Naive thymus-derived CD4-positive, alpha-beta T cell (primary cell): Measurements from ENCODE around the gene GBP4. TPM values are rescaled to one million over a fixed set of nuclear protein-coding genes. Genes with fewer than 3 reads are reported as not detected.

Experiments
- ATAC-seq: fragments of 150-1000 bp; cut with Tn5 transposase; 2 replicates; pipeline ENCODE4 v1.10.0; 2021; ENCODE audit warnings: mild to moderate bottlenecking, moderate library complexity
- CTCF ChIA-PET: fragments of 350-600 bp; sonication (Branson Sonifier 250); formaldehyde crosslinking; loops from one replicate; lab custom pipeline; 2021; ENCODE audit warnings: antibody characterized with exemption; lab: Charles Lee
- POLR2A ChIA-PET: fragments of 350-600 bp; sonication (Branson Sonifier 250); formaldehyde crosslinking; loops from one replicate; lab custom pipeline; 2021; ENCODE audit warnings: antibody characterized with exemption, inconsistent platforms; lab: Charles Lee
- DNase-seq, 9 donors: peaks; one replicate each; pipeline versions ENCODE4 v3.0.0 to v3.0.0-alpha.2; 2020 to 2022; ENCODE audit warnings: mixed read lengths in 1 of 9
- H3K27ac ChIP-seq: one replicate; pipeline ENCODE4 v1.7.0; 2013; ENCODE audit warnings: mild to moderate bottlenecking, low read depth, low read length, moderate library complexity
- H3K27me3 ChIP-seq, 2 donors: one replicate each; pipeline ENCODE4 v1.7.0; 2013; ENCODE audit warnings: low read length in 2 of 2, mild to moderate bottlenecking in 2 of 2, moderate library complexity in 2 of 2; ENCODE audit not compliant: control insufficient read depth in 2 of 2, insufficient read depth in 2 of 2
- H3K36me3 ChIP-seq, 3 experiments: 1 replicate in 2 of 3; 2 replicates in 1 of 3; pipeline ENCODE4 v1.7.0; 2013; ENCODE audit warnings: low read length in 3 of 3, mild to moderate bottlenecking in 3 of 3, moderate library complexity in 1 of 3; ENCODE audit not compliant: insufficient read depth in 3 of 3, control insufficient read depth in 2 of 3
- H3K4me1 ChIP-seq, 2 donors: one replicate each; pipeline ENCODE4 v1.7.0; 2013; ENCODE audit warnings: low read length in 2 of 2, mild to moderate bottlenecking in 2 of 2, moderate library complexity in 1 of 2; ENCODE audit not compliant: control insufficient read depth in 2 of 2, insufficient read depth in 2 of 2
- H3K4me3 ChIP-seq: 2 replicates; pipeline ENCODE4 v1.7.0; 2013; ENCODE audit warnings: mild to moderate bottlenecking, low read length
- H3K9me3 ChIP-seq, 3 experiments: 1 replicate in 2 of 3; 2 replicates in 1 of 3; pipeline ENCODE4 v1.7.0; 2013; ENCODE audit warnings: low read length in 3 of 3; ENCODE audit not compliant: control insufficient read depth in 2 of 3
- H3K27ac Mint-ChIP-seq, 9 donors: one replicate each; pipeline ENCODE4 v1.8.0; 2020 to 2022; ENCODE audit warnings: mixed read lengths in 9 of 9, mild to moderate bottlenecking in 8 of 9, moderate library complexity in 5 of 9, inconsistent platforms in 2 of 9
- H3K27me3 Mint-ChIP-seq, 5 donors: one replicate each; pipeline ENCODE4 v1.8.0; 2021 to 2022; ENCODE audit warnings: mixed read lengths in 5 of 5, mild to moderate bottlenecking in 1 of 5
- H3K36me3 Mint-ChIP-seq, 5 donors: one replicate each; pipeline ENCODE4 v1.8.0; 2020 to 2022; ENCODE audit warnings: mixed read lengths in 5 of 5, mild to moderate bottlenecking in 3 of 5, inconsistent platforms in 1 of 5
- H3K4me1 Mint-ChIP-seq, 7 donors: one replicate each; pipeline ENCODE4 v1.8.0; 2020 to 2022; ENCODE audit warnings: mixed read lengths in 7 of 7, mild to moderate bottlenecking in 3 of 7, inconsistent platforms in 1 of 7
- H3K4me3 Mint-ChIP-seq, 10 donors: one replicate each; pipeline ENCODE4 v1.8.0; 2020 to 2022; ENCODE audit warnings: mild to moderate bottlenecking in 10 of 10, mixed read lengths in 10 of 10, moderate library complexity in 6 of 10, inconsistent platforms in 2 of 10
- H3K9me3 Mint-ChIP-seq, 11 donors: one replicate each; pipeline ENCODE4 v1.8.0; 2020 to 2022; ENCODE audit warnings: mixed read lengths in 11 of 11, mild to moderate bottlenecking in 4 of 11, inconsistent platforms in 1 of 11, moderate library complexity in 1 of 11
- intact Hi-C, 2 donors: fragments of 100-400 bp; cut with micrococcal nuclease; formaldehyde crosslinking; loops; one replicate each; pipeline ENCODE4 v1.15.1; 2023
- polyA plus RNA-seq, 2 donors: library from polyadenylated mRNA; unstranded; fragments of 300-500 nt; fragmentation: Illumina TruSeq; gene quantifications; one replicate each; pipeline ENCODE4 v1.2.3, GENCODE V29; 2021
- total RNA-seq, 6 experiments: library from RNA in 5 of 6; stranded (reverse) in 5 of 6; gene quantifications; 1 replicate in 5 of 6; 2 replicates in 1 of 6; pipeline ENCODE4 v1.2.3 and lab custom pipeline; 2021 to 2026

GBP4 gene
- total and polyA plus RNA-seq, 7 experiments from 2014 or later = 29.1 to 174 (median 37.4) TPM

DNA sequence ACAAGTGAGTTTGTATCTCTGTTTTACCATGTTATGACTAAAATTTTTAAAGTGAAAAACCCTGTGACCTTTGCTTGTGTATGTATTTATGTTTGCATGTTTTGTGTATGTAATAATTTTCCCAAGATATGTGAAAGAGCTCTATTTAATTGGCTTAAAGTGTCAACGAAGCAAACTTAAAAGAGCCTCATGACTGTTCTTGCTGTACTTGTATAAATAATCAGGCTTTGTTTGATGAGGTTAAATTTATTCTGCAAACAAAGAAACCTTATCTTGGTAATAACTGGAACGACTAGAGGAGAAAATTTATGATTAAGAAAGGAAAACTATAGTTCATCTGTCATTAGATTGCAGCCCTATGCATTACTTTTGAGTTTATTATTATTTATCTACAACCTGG is 29.6 kb downstream of the GBP4 start:
- H3K27me3 ChIP-seq = no peaks in the 10 kb centered on the region
- CTCF ChIA-PET = no interaction called here
- ATAC-seq (no peak), DNase-seq (no peak)
- H3K27me3 Mint-ChIP-seq = no peaks in the 10 kb centered on the region
- H3K4me3 ChIP-seq = no peak overlapping the region
- POLR2A ChIA-PET = interaction anchor here (1.1 kb wide), 1 partner anchor 9 kb away, joined by 5 read pairs; no protein-coding TSS in a partner anchor
- no peak overlapping the region for H3K4me3 Mint-ChIP-seq
- H3K27ac ChIP-seq = no peak overlapping the region
- H3K36me3 Mint-ChIP-seq = peaks cover 0 to 33% (median 4%) of the 10 kb centered on the region in 5 donors
- H3K36me3 ChIP-seq = no peaks in the 10 kb centered on the region
- H3K4me1 ChIP-seq = no peaks in the 10 kb centered on the region
- H3K27ac Mint-ChIP-seq = no peak overlapping the region
- H3K4me1 Mint-ChIP-seq = peaks cover 0 to 8% (median 0%) of the 10 kb centered on the region in 7 donors
- no peaks in the 10 kb centered on the region for H3K9me3 ChIP-seq
- peaks cover 0 to 18% (median 0%) of the 10 kb centered on the region in 11 donors for H3K9me3 Mint-ChIP-seq
- intact Hi-C loops = no loop called here

DNA sequence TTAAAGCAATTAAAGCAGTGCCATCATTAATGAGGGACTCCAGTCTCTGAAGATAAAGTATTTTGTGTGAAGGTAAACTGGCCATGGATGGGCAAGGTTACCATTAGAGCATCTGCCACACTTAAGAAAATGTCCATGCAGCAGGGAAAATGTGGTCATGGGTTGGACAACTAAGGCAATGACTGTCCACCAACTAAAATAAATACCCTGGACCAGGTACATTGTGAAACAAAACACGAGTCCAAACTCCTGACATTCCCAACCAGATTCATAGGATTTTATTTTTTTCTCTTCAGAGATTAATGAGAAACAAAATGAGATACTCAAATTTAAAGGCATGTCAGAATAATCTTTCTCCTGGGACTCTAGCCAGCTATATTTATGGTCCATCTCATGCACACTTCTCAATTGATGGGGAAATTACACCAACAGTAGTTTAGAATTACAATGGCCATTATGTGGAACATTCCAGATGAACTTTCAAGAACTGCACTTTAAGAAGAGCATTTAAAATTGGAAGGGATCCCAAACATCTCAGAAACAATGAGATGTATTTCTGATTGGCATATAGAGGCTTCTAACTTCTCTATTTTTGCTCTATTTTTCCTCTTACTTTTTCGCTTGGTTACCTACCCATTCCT is 31.0 kb downstream of the GBP4 start:
- ATAC-seq (no peak), DNase-seq (no peak)
- Mint-ChIP-seq H3K4me1 (peaks cover 0 to 8% (median 0%) of the 10 kb centered on the region in 7 donors), H3K4me3 (no peak overlapping the region), H3K9me3 (peaks cover 0 to 14% (median 0%) of the 10 kb centered on the region in 11 donors), H3K36me3 (peaks cover 0 to 34% (median 4%) of the 10 kb centered on the region in 5 donors), H3K27me3 (peaks cover 0 to 2% (median 0%) of the 10 kb centered on the region in 5 donors), H3K27ac (no peak overlapping the region)
- Histone ChIP-seq H3K9me3 (no peaks in the 10 kb centered on the region), H3K4me3 (no peak overlapping the region), H3K27me3 (no peaks in the 10 kb centered on the region), H3K36me3 (no peaks in the 10 kb centered on the region), H3K4me1 (no peaks in the 10 kb centered on the region), H3K27ac (no peak overlapping the region)
- POLR2A ChIA-PET = no interaction called here
- CTCF ChIA-PET = no interaction called here
- intact Hi-C loops = no loop called here

DNA sequence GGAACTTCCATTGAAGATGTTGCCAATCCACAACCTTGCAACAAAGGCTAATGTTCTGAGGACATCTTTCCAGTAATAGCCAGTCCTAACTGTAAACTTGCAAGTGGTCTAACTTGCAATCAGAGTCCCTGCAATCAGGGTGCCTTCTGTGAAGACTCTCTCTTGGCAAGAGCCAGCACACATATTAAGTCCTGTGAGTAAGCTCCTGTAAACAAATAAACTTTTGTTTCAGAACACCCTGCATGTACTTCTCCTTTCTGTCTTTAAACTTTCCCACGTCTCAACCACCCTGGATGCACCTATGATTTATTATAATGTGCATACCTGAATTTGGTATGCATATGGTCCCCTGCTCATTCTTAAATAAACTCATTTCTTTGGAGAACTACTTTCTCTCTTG is 32.0 kb downstream of the GBP4 start:
- peaks cover 0 to 8% (median 0%) of the 10 kb centered on the region in 7 donors for H3K4me1 Mint-ChIP-seq
- Histone ChIP-seq H3K36me3 (no peaks in the 10 kb centered on the region), H3K4me1 (no peaks in the 10 kb centered on the region), H3K27me3 (no peaks in the 10 kb centered on the region), H3K4me3 (no peak overlapping the region), H3K27ac (no peak overlapping the region), H3K9me3 (no peaks in the 10 kb centered on the region)
- peaks cover 0 to 2% (median 0%) of the 10 kb centered on the region in 5 donors for H3K27me3 Mint-ChIP-seq
- no peak overlapping the region for H3K4me3 Mint-ChIP-seq
- no peak overlapping the region for H3K27ac Mint-ChIP-seq
- no peak for ATAC-seq
- ChIA-PET POLR2A (no interaction called here), CTCF (no interaction called here)
- intact Hi-C loops = no loop called here
- peaks cover 0 to 28% (median 4%) of the 10 kb centered on the region in 5 donors for H3K36me3 Mint-ChIP-seq
- no peak for DNase-seq
- peaks cover 0 to 11% (median 2%) of the 10 kb centered on the region in 11 donors for H3K9me3 Mint-ChIP-seq

DNA sequence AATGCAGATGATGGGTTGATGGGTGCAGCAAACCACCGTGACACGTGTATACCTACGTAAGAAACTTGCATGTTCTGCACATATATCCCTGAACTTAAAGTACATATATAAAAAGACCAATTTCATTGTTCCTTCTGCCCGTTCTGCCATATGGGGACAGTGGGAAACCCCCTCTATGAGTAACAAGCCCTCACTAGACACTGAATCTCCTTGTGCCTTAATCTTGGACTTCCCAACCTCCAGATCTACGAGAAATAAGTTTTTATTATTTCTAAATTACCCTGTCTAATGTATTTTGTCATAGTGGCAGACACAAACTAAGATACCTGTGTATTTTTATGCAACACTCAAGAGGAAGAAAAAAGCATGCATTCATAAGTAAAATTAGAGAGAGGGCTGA is 32.9 kb downstream of the GBP4 start:
- Mint-ChIP-seq H3K27ac (no peak overlapping the region), H3K4me3 (no peak overlapping the region), H3K36me3 (peaks cover 0 to 22% (median under 1%) of the 10 kb centered on the region in 5 donors), H3K4me1 (peaks cover 0 to 2% (median 0%) of the 10 kb centered on the region in 7 donors), H3K9me3 (peaks cover 2 to 14% (median 8%) of the 10 kb centered on the region in 11 donors), H3K27me3 (peaks cover 0 to 2% (median 0%) of the 10 kb centered on the region in 5 donors)
- no peak for DNase-seq
- CTCF ChIA-PET = no interaction called here
- no peak for ATAC-seq
- Histone ChIP-seq H3K4me1 (no peaks in the 10 kb centered on the region), H3K36me3 (no peaks in the 10 kb centered on the region), H3K27ac (no peak overlapping the region), H3K9me3 (no peaks in the 10 kb centered on the region), H3K27me3 (no peaks in the 10 kb centered on the region), H3K4me3 (no peak overlapping the region)
- POLR2A ChIA-PET = no interaction called here
- intact Hi-C loops = no loop called here

DNA sequence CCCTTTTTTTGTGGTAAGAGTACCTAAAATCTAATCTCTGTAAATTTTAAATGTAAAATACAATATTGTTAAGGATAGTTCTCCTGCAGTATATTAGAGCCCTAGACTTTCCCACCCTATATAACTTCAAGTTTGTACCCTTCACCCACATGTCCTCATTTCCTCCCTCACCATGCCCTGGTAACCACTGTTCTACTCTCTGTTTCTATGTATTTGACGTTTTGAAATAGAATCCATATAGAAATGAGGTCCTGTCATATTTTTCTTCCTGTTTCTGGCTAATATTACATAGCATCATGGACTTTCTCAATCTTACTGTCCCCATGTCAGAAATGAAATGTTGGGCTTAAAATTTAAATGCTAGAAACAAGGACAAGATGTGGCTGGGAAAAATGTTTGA is 47.7 kb downstream of the GBP4 start:
- no peak overlapping the region for H3K4me3 Mint-ChIP-seq

DNA sequence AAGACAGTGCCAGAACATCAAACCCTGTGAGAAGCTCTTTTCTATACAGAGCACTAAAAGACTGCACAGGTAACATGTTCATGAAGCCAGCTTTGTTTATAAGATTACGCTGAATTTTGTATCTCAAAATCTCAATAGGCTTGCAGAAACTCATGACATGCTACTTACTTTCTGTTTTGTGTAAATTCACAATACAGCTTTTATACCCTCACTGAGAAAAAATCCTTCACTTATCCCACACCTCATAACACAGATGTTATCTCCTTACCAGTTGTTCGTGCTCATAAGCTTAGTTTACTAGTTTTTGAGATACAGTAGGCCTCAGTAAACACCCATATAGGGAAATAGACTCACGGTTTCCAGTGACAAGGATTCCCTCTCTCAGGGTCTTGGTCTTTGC is 48.8 kb downstream of the GBP4 start:
- CTCF ChIA-PET = no interaction called here
- Histone ChIP-seq H3K4me1 (no peaks in the 10 kb centered on the region), H3K36me3 (no peaks in the 10 kb centered on the region), H3K4me3 (no peak overlapping the region), H3K9me3 (no peaks in the 10 kb centered on the region), H3K27me3 (no peaks in the 10 kb centered on the region), H3K27ac (no peak overlapping the region)
- Mint-ChIP-seq H3K27ac (no peak overlapping the region), H3K4me3 (no peak overlapping the region), H3K9me3 (peaks cover 0 to 8% (median 0%) of the 10 kb centered on the region in 11 donors), H3K27me3 (peaks cover 0 to 8% (median 0%) of the 10 kb centered on the region in 5 donors), H3K36me3 (peaks cover 0 to 10% (median 0%) of the 10 kb centered on the region in 5 donors), H3K4me1 (peaks cover 0 to 14% (median 10%) of the 10 kb centered on the region in 7 donors)
- ATAC-seq (no peak), DNase-seq (no peak)
- intact Hi-C loops = loop anchor here in 1 of 2 donors (10.0 kb wide), 1 partner anchor 55 kb away; no protein-coding TSS in a partner anchor
- POLR2A ChIA-PET = no interaction called here

More for the DNA sequence above, 47.7 kb downstream of the GBP4 start:
- intact Hi-C loops = loop anchor here in 1 of 2 donors (10.0 kb wide), 1 partner anchor 56 kb away; no protein-coding TSS in a partner anchor
- Mint-ChIP-seq H3K36me3 (peaks cover 0 to 11% (median 0%) of the 10 kb centered on the region in 5 donors), H3K9me3 (peaks cover 0 to 11% (median 5%) of the 10 kb centered on the region in 11 donors), H3K27me3 (peaks cover 0 to 8% (median 0%) of the 10 kb centered on the region in 5 donors), H3K27ac (no peak overlapping the region), H3K4me1 (peaks cover 0 to 11% (median 7%) of the 10 kb centered on the region in 7 donors)
- DNase-seq = no peak
- Histone ChIP-seq H3K27ac (no peak overlapping the region), H3K4me1 (no peaks in the 10 kb centered on the region), H3K27me3 (no peaks in the 10 kb centered on the region), H3K4me3 (no peak overlapping the region), H3K9me3 (no peaks in the 10 kb centered on the region), H3K36me3 (no peaks in the 10 kb centered on the region)
- no peak for ATAC-seq
- ChIA-PET CTCF (no interaction called here), POLR2A (no interaction called here)
